ENCODE data around the gene ZNF532. TPM values are rescaled to one million over a fixed set of nuclear protein-coding genes. Genes with fewer than 3 reads are reported as not detected.

Gene ZNF532
- total and polyA plus RNA-seq, 5 donors from 2014 or later: 0.64 to 15.8 (median 1.6) TPM

DNA sequence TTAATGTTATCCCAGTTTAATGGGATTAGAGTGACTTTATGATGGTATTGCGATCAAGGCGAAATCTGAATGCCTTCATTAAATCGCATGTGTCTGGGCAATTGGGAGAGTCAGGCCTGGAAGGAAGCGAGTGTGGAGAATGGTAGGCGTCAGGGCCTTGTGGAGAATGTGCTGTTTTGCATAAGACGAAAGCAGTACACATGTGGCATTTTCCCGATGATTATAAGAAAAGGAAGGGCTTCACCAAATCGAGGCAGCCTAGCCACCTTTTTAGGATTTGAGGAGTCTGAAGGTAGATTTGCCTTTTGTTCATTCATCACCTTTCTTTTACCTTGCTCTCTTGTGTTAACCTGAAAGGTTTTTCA is 1.0 kb downstream of the ZNF532 start:
- H3K9me3 ChIP-seq (ENCODE audit: control insufficient read depth in 2 of 2, low read length in 2 of 2): no peaks in the 10 kb centered on the region
- Mint-ChIP-seq H3K36me3 (peaks cover 11% of the 10 kb centered on the region), H3K9me3 (peaks cover 0 to 7% (median 3%) of the 10 kb centered on the region in 7 donors), H3K27ac (peak overlapping the region in 1 of 3 donors; percentile 84), H3K4me3 (peak overlapping the region in 3 of 4 donors; percentile 6 to 81 (median 50)), H3K4me1 (peaks cover 0 to 20% (median 7%) of the 10 kb centered on the region in 4 donors), H3K27me3 (peaks cover 54% of the 10 kb centered on the region)
- no peak overlapping the region for H3K4me3 ChIP-seq (ENCODE audit: low read depth, low read length)
- peaks cover 21% of the 10 kb centered on the region for H3K27me3 ChIP-seq (ENCODE audit: control insufficient read depth, insufficient read depth, low read length)
- no peak overlapping the region for H3K27ac ChIP-seq (ENCODE audit: insufficient read depth, low read length, poor library complexity, severe bottlenecking)
- DNase-seq (no peak), ATAC-seq (ENCODE audit: low read depth in 2 of 2) (no peak)
- peaks cover 3% of the 10 kb centered on the region for H3K36me3 ChIP-seq (ENCODE audit: control insufficient read depth, insufficient read depth, low read length)
- peaks cover 5% of the 10 kb centered on the region for H3K4me1 ChIP-seq (ENCODE audit: control insufficient read depth, insufficient read depth, low read length, poor library complexity, severe bottlenecking)

GRCh38 chr18:58866066-58866772 is 1.5 kb downstream of the ZNF532 start:
- Mint-ChIP-seq H3K4me3 (peak overlapping the region in 3 of 4 donors; percentile 6 to 49 (median 20)), H3K4me1 (peaks cover 0 to 20% (median 8%) of the 10 kb centered on the region in 4 donors), H3K27ac (peak overlapping the region in 1 of 3 donors; percentile 84), H3K27me3 (peaks cover 49% of the 10 kb centered on the region), H3K9me3 (peaks cover 0 to 7% (median 3%) of the 10 kb centered on the region in 7 donors), H3K36me3 (peaks cover 11% of the 10 kb centered on the region)
- peaks cover 5% of the 10 kb centered on the region for H3K4me1 ChIP-seq (ENCODE audit: control insufficient read depth, insufficient read depth, low read length, poor library complexity, severe bottlenecking)
- peaks cover 3% of the 10 kb centered on the region for H3K36me3 ChIP-seq (ENCODE audit: control insufficient read depth, insufficient read depth, low read length)
- no peak overlapping the region for H3K27ac ChIP-seq (ENCODE audit: insufficient read depth, low read length, poor library complexity, severe bottlenecking)
- peaks cover 19% of the 10 kb centered on the region for H3K27me3 ChIP-seq (ENCODE audit: control insufficient read depth, insufficient read depth, low read length)
- H3K4me3 ChIP-seq (ENCODE audit: low read depth, low read length): no peak overlapping the region
- DNase-seq (no peak), ATAC-seq (ENCODE audit: low read depth in 2 of 2) (no peak)
- H3K9me3 ChIP-seq (ENCODE audit: control insufficient read depth in 2 of 2, low read length in 2 of 2): no peaks in the 10 kb centered on the region

GRCh38 chr18:58866773-58867150 is 2.1 kb downstream of the ZNF532 start:
- Mint-ChIP-seq H3K4me3 (peak overlapping the region in 2 of 4 donors; percentile 20 to 49), H3K27ac (no peak overlapping the region)

DNA sequence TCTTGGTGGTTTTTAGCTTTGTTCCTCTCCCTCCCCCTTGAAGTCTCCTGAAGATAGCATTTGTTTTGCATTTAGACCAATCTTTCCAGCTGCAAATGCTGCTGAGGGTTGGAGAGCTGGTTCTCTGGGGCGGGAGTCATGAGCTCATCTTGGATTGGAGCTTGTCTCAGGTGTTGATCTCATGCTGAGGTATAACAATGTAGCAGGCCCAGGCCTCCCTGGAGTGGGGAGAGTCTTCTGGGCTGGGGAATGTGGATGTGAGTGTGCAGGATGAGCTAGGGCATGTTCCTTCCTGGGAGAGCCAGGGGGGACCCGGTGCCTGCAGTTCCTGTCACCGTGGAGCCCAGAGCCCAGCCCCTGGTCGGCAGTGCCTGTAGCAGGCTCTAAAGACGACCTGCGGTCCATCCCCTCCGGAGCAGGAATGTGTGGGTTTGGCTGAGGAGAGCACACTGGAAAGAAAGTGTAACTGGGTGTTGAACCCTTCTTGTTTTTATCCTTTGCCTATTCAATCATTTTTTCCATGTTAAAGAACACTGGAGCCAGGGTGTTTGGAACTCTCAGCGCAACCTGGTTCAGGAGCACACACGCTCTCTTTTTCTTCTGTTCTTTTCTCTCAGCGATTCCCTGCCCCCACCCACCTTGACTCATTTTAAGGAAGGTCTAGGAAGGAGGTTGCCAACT is 2.7 kb downstream of the ZNF532 start:
- Mint-ChIP-seq H3K4me1 (peaks cover 4 to 22% (median 10%) of the 10 kb centered on the region in 4 donors), H3K27me3 (peaks cover 49% of the 10 kb centered on the region), H3K36me3 (peaks cover 11% of the 10 kb centered on the region), H3K4me3 (no peak overlapping the region), H3K27ac (no peak overlapping the region), H3K9me3 (peaks cover 0 to 7% (median 3%) of the 10 kb centered on the region in 7 donors)
- Histone ChIP-seq H3K9me3 (ENCODE audit: control insufficient read depth in 2 of 2, low read length in 2 of 2) (no peaks in the 10 kb centered on the region), H3K4me3 (ENCODE audit: low read depth, low read length) (no peak overlapping the region), H3K4me1 (ENCODE audit: control insufficient read depth, insufficient read depth, low read length, poor library complexity, severe bottlenecking) (peaks cover 5% of the 10 kb centered on the region), H3K36me3 (ENCODE audit: control insufficient read depth, insufficient read depth, low read length) (peaks cover 3% of the 10 kb centered on the region), H3K27me3 (ENCODE audit: control insufficient read depth, insufficient read depth, low read length) (peaks cover 10% of the 10 kb centered on the region), H3K27ac (ENCODE audit: insufficient read depth, low read length, poor library complexity, severe bottlenecking) (no peak overlapping the region)
- ATAC-seq (ENCODE audit: low read depth in 2 of 2) (no peak), DNase-seq (no peak)

More at GRCh38 chr18:58866773-58867150, 2.1 kb downstream of the ZNF532 start:
- no peak overlapping the region for H3K4me3 ChIP-seq (ENCODE audit: low read depth, low read length)
- ATAC-seq (ENCODE audit: low read depth in 2 of 2) (no peak), DNase-seq (no peak)
- H3K27me3 ChIP-seq (ENCODE audit: control insufficient read depth, insufficient read depth, low read length): peaks cover 16% of the 10 kb centered on the region
- H3K4me1 ChIP-seq (ENCODE audit: control insufficient read depth, insufficient read depth, low read length, poor library complexity, severe bottlenecking): peaks cover 5% of the 10 kb centered on the region
- peaks cover 3 to 25% (median 9%) of the 10 kb centered on the region in 4 donors for H3K4me1 Mint-ChIP-seq
- H3K36me3 Mint-ChIP-seq: peaks cover 11% of the 10 kb centered on the region
- peaks cover 3% of the 10 kb centered on the region for H3K36me3 ChIP-seq (ENCODE audit: control insufficient read depth, insufficient read depth, low read length)
- H3K9me3 ChIP-seq (ENCODE audit: control insufficient read depth in 2 of 2, low read length in 2 of 2): no peaks in the 10 kb centered on the region
- no peak overlapping the region for H3K27ac ChIP-seq (ENCODE audit: insufficient read depth, low read length, poor library complexity, severe bottlenecking)
- H3K27me3 Mint-ChIP-seq: peaks cover 49% of the 10 kb centered on the region
- peaks cover 0 to 7% (median 3%) of the 10 kb centered on the region in 7 donors for H3K9me3 Mint-ChIP-seq

GRCh38 chr18:58868440-58868839 is 3.8 kb downstream of the ZNF532 start:
- peaks cover 0 to 17% (median 8%) of the 10 kb centered on the region in 4 donors for H3K4me1 Mint-ChIP-seq
- H3K36me3 ChIP-seq (ENCODE audit: control insufficient read depth, insufficient read depth, low read length): peaks cover 3% of the 10 kb centered on the region
- H3K27ac ChIP-seq (ENCODE audit: insufficient read depth, low read length, poor library complexity, severe bottlenecking): no peak overlapping the region
- H3K9me3 ChIP-seq (ENCODE audit: control insufficient read depth in 2 of 2, low read length in 2 of 2): no peaks in the 10 kb centered on the region
- peaks cover 0 to 7% (median 0%) of the 10 kb centered on the region in 7 donors for H3K9me3 Mint-ChIP-seq
- H3K4me1 ChIP-seq (ENCODE audit: control insufficient read depth, insufficient read depth, low read length, poor library complexity, severe bottlenecking): peaks cover 5% of the 10 kb centered on the region
- H3K4me3 Mint-ChIP-seq: peak overlapping the region in 1 of 4 donors; percentile 49
- H3K36me3 Mint-ChIP-seq: peaks cover 11% of the 10 kb centered on the region
- ATAC-seq (ENCODE audit: low read depth in 2 of 2) (no peak), DNase-seq (no peak)
- H3K27me3 Mint-ChIP-seq: peaks cover 43% of the 10 kb centered on the region
- H3K27ac Mint-ChIP-seq: no peak overlapping the region
- peaks cover 6% of the 10 kb centered on the region for H3K27me3 ChIP-seq (ENCODE audit: control insufficient read depth, insufficient read depth, low read length)
- no peak overlapping the region for H3K4me3 ChIP-seq (ENCODE audit: low read depth, low read length)

DNA sequence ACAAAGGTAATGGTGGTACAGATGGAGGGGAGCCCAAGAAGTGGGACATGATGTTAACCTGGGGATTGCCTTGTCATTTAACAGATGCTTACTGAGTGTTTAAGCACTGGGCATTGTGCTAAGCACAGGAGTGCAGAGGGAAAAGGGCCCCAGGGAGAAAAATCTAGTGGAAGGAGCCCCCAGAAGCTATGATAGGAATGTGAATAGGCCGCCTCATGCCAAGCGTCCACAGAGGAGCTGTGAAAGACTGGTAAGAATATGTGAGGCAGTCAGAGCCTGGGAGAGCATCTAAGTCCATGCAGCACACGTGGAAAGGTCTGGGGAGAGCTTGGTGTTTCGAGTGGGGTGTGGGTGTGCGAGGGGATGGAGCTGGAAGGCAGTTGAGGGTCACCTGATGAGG is 5.5 kb downstream of the ZNF532 start:
- Histone ChIP-seq H3K4me3 (ENCODE audit: low read depth, low read length) (no peak overlapping the region), H3K9me3 (ENCODE audit: control insufficient read depth in 2 of 2, low read length in 2 of 2) (no peaks in the 10 kb centered on the region), H3K36me3 (ENCODE audit: control insufficient read depth, insufficient read depth, low read length) (peaks cover 3% of the 10 kb centered on the region), H3K4me1 (ENCODE audit: control insufficient read depth, insufficient read depth, low read length, poor library complexity, severe bottlenecking) (no peaks in the 10 kb centered on the region), H3K27ac (ENCODE audit: insufficient read depth, low read length, poor library complexity, severe bottlenecking) (no peak overlapping the region), H3K27me3 (ENCODE audit: control insufficient read depth, insufficient read depth, low read length) (peaks cover 6% of the 10 kb centered on the region)
- Mint-ChIP-seq H3K9me3 (peaks cover 0 to 7% (median 0%) of the 10 kb centered on the region in 7 donors), H3K4me3 (no peak overlapping the region), H3K27me3 (peaks cover 34% of the 10 kb centered on the region), H3K27ac (no peak overlapping the region), H3K36me3 (peaks cover 11% of the 10 kb centered on the region), H3K4me1 (peaks cover 0 to 8% (median 6%) of the 10 kb centered on the region in 4 donors)
- ATAC-seq (ENCODE audit: low read depth in 2 of 2) (no peak), DNase-seq (no peak)

- Mint-ChIP-seq H3K4me3 (no peak overlapping the region), H3K9me3 (peaks cover 0 to 7% (median 0%) of the 10 kb centered on the region in 7 donors), H3K36me3 (peaks cover 10% of the 10 kb centered on the region), H3K4me1 (peaks cover 0 to 7% (median 6%) of the 10 kb centered on the region in 4 donors), H3K27ac (no peak overlapping the region), H3K27me3 (peaks cover 30% of the 10 kb centered on the region)
- Histone ChIP-seq H3K9me3 (ENCODE audit: control insufficient read depth in 2 of 2, low read length in 2 of 2) (no peaks in the 10 kb centered on the region), H3K27me3 (ENCODE audit: control insufficient read depth, insufficient read depth, low read length) (peaks cover 2% of the 10 kb centered on the region), H3K36me3 (ENCODE audit: control insufficient read depth, insufficient read depth, low read length) (peaks cover 3% of the 10 kb centered on the region), H3K4me1 (ENCODE audit: control insufficient read depth, insufficient read depth, low read length, poor library complexity, severe bottlenecking) (no peaks in the 10 kb centered on the region), H3K4me3 (ENCODE audit: low read depth, low read length) (no peak overlapping the region), H3K27ac (ENCODE audit: insufficient read depth, low read length, poor library complexity, severe bottlenecking) (no peak overlapping the region)
- DNase-seq (no peak), ATAC-seq (ENCODE audit: low read depth in 2 of 2) (no peak)
These were observed 5.9 kb downstream of the ZNF532 start for GRCh38 chr18:58870621-58871020.

Data from CD4-positive, CD25-positive, alpha-beta regulatory T cell (primary cell).